ENCODE data around the gene VPS25. TPM values are rescaled to one million over a fixed set of nuclear protein-coding genes. Genes with fewer than 3 reads are reported as not detected.
A peak's percentile ranks its signal among the peaks of the same experiment; 100 is the strongest.

The VPS25 gene
- total RNA-seq, 1 experiment from 2014 or later: 103 TPM

GRCh38 chr17:42796066-42796758, 23.0 kb downstream of the VPS25 start:
- BruUV-seq (replicated peaks): no TSS peak
- no peaks in the 10 kb centered on the region for H3K27me3 ChIP-seq (replicated peaks; ENCODE audit: control insufficient read depth, insufficient read depth, low read length)
- Mint-ChIP-seq H3K4me3 (ENCODE audit: unreplicated experiment) (no peak overlapping the region), H3K9me3 (ENCODE audit: unreplicated experiment) (no peaks in the 10 kb centered on the region), H3K36me3 (ENCODE audit: insufficient read depth, unreplicated experiment) (peaks cover 6% of the 10 kb centered on the region), H3K4me1 (ENCODE audit: low read depth, unreplicated experiment) (peaks cover 8% of the 10 kb centered on the region), H3K27ac (ENCODE audit: unreplicated experiment) (no peak overlapping the region), H3K27me3 (ENCODE audit: insufficient read depth, unreplicated experiment) (no peaks in the 10 kb centered on the region)
- intact Hi-C loops (cut with micrococcal nuclease; ENCODE audit: unreplicated experiment): no loop called here
- ChIA-PET POLR2A (no interaction called here), CTCF (interaction anchor here (0.8 kb wide), 1 partner anchor 28 kb away, joined by 3 read pairs; the partner anchor contains the start of gene BECN1)
- peaks cover 10% of the 10 kb centered on the region for H3K4me1 ChIP-seq
- H3K4me3 ChIP-seq (ENCODE audit: low read depth, low read length): no peak overlapping the region
- TF ChIP-seq, protein P1, sequence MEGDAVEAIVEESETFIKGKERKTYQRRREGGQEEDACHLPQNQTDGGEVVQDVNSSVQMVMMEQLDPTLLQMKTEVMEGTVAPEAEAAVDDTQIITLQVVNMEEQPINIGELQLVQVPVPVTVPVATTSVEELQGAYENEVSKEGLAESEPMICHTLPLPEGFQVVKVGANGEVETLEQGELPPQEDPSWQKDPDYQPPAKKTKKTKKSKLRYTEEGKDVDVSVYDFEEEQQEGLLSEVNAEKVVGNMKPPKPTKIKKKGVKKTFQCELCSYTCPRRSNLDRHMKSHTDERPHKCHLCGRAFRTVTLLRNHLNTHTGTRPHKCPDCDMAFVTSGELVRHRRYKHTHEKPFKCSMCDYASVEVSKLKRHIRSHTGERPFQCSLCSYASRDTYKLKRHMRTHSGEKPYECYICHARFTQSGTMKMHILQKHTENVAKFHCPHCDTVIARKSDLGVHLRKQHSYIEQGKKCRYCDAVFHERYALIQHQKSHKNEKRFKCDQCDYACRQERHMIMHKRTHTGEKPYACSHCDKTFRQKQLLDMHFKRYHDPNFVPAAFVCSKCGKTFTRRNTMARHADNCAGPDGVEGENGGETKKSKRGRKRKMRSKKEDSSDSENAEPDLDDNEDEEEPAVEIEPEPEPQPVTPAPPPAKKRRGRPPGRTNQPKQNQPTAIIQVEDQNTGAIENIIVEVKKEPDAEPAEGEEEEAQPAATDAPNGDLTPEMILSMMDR (IDR thresholded peaks at IDR 0.05; ENCODE audit: insufficient read depth in 1 of 2, low read depth in 1 of 2, low read length in 1 of 2, severe bottlenecking in 1 of 2, unreplicated experiment in 1 of 2): no peak
- no peak for DNase-seq
- H3K9me3 ChIP-seq: no peaks in the 10 kb centered on the region
- H3K36me3 ChIP-seq (ENCODE audit: control insufficient read depth, insufficient read depth, low read length): 0 out of 2 replicates have a peak, but pooled peaks cover 1% of the 10 kb centered on the region

- no peaks in the 10 kb centered on the region for H3K27me3 Mint-ChIP-seq (ENCODE audit: insufficient read depth, unreplicated experiment)
- Histone ChIP-seq H3K4me1 (peaks cover 11% of the 10 kb centered on the region), H3K36me3 (ENCODE audit: control insufficient read depth, insufficient read depth, low read length) (0 out of 2 replicates have a peak, but pooled peaks cover 1% of the 10 kb centered on the region), H3K4me3 (ENCODE audit: low read depth, low read length) (peak overlapping the region; percentile 72), H3K9me3 (no peaks in the 10 kb centered on the region), H3K27me3 (replicated peaks; ENCODE audit: control insufficient read depth, insufficient read depth, low read length) (no peaks in the 10 kb centered on the region)
- TF ChIP-seq, protein P1 (IDR thresholded peaks at IDR 0.05; ENCODE audit: insufficient read depth in 1 of 2, low read depth in 1 of 2, low read length in 1 of 2, severe bottlenecking in 1 of 2, unreplicated experiment in 1 of 2): no peak
- intact Hi-C loops (cut with micrococcal nuclease; ENCODE audit: unreplicated experiment): no loop called here
- ChIA-PET CTCF (interaction anchor here (1.1 to 1.9 kb wide), 2 partner anchors 23 to 27 kb away, joined by 3 to 11 read pairs; partner anchors contain the start of gene BECN1), POLR2A (interaction anchor here (1.9 to 2.0 kb wide), 2 partner anchors 24 to 26 kb away, joined by 7 to 12 read pairs; partner anchors contain the start of genes BECN1 and VPS25)
- peaks cover 8% of the 10 kb centered on the region for H3K4me1 Mint-ChIP-seq (ENCODE audit: low read depth, unreplicated experiment)
- no peaks in the 10 kb centered on the region for H3K9me3 Mint-ChIP-seq (ENCODE audit: unreplicated experiment)
- BruUV-seq (replicated peaks): no TSS peak
- no peak overlapping the region for H3K27ac Mint-ChIP-seq (ENCODE audit: unreplicated experiment)
- no peak for DNase-seq
- peaks cover 6% of the 10 kb centered on the region for H3K36me3 Mint-ChIP-seq (ENCODE audit: insufficient read depth, unreplicated experiment)
- peak overlapping the region; percentile 77 for H3K4me3 Mint-ChIP-seq (ENCODE audit: unreplicated experiment)
Measured at GRCh38 chr17:42797067-42798007, 24.1 kb downstream of the VPS25 start.

- CTCF ChIA-PET: interaction anchor here (0.7 to 1.9 kb wide), 5 partner anchors 22 to 220 kb away, joined by 3 to 11 read pairs (median 4); partner anchors contain the start of genes BECN1 and PSMC3IP
- Mint-ChIP-seq H3K4me1 (ENCODE audit: low read depth, unreplicated experiment) (peaks cover 8% of the 10 kb centered on the region), H3K36me3 (ENCODE audit: insufficient read depth, unreplicated experiment) (peaks cover 6% of the 10 kb centered on the region), H3K9me3 (ENCODE audit: unreplicated experiment) (no peaks in the 10 kb centered on the region), H3K27me3 (ENCODE audit: insufficient read depth, unreplicated experiment) (no peaks in the 10 kb centered on the region), H3K27ac (ENCODE audit: unreplicated experiment) (peak overlapping the region; percentile 71), H3K4me3 (ENCODE audit: unreplicated experiment) (peak overlapping the region; percentile 77)
- POLR2A ChIA-PET: interaction anchor here (0.5 to 2.0 kb wide), 6 partner anchors 25 to 514 kb away, joined by 3 to 12 read pairs (median 7); partner anchors contain the start of genes BECN1, RPL27 and VPS25
- H3K4me1 ChIP-seq: peaks cover 17% of the 10 kb centered on the region
- H3K27me3 ChIP-seq (replicated peaks; ENCODE audit: control insufficient read depth, insufficient read depth, low read length): no peaks in the 10 kb centered on the region
- TF ChIP-seq, protein P1 (IDR thresholded peaks at IDR 0.05; ENCODE audit: insufficient read depth in 1 of 2, low read depth in 1 of 2, low read length in 1 of 2, severe bottlenecking in 1 of 2, unreplicated experiment in 1 of 2): no peak
- intact Hi-C loops (cut with micrococcal nuclease; ENCODE audit: unreplicated experiment): no loop called here
- peak overlapping the region; percentile 72 for H3K4me3 ChIP-seq (ENCODE audit: low read depth, low read length)
- H3K36me3 ChIP-seq (ENCODE audit: control insufficient read depth, insufficient read depth, low read length): 0 out of 2 replicates have a peak, but pooled peaks cover 1% of the 10 kb centered on the region
- no peak for DNase-seq
- TSS peak; percentile 90 for BruUV-seq (replicated peaks)
- H3K9me3 ChIP-seq: no peaks in the 10 kb centered on the region
Measured at GRCh38 chr17:42798011-42798382, 24.7 kb downstream of the VPS25 start.

Measured in Caco-2 (cell line).